ENCODE data around the gene HOXA7. TPM values are rescaled to one million over a fixed set of nuclear protein-coding genes. Genes with fewer than 3 reads are reported as not detected.

The HOXA7 gene
- total and polyA plus RNA-seq, 5 donors from 2014 or later: not detected

DNA sequence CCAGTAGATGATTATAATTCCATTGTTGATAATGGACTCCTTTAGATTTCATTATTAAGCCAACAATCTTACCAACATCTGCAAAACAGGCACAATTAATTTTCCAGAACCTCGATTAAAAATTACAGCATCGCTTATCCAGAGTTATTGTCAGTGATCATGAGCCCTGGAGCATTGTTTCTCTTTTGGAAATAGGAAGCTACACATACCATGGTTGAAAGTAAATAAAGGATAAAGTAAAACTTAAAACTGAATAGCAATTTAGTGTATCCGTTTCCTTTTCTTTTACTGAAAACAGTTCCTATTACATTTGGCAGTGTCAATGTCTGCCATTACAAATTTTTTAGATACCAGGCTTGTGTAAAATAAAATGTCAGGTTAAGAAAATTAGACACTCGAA is 44.1 kb downstream of the HOXA7 start:
- Mint-ChIP-seq H3K27ac (no peak overlapping the region), H3K9me3 (peaks cover 0 to 2% (median 0%) of the 10 kb centered on the region in 7 donors), H3K4me3 (no peak overlapping the region), H3K4me1 (no peaks in the 10 kb centered on the region), H3K27me3 (peaks cover 17% of the 10 kb centered on the region), H3K36me3 (no peaks in the 10 kb centered on the region)
- no peaks in the 10 kb centered on the region for H3K27me3 ChIP-seq (ENCODE audit: control insufficient read depth, insufficient read depth, low read length)
- no peak overlapping the region for H3K4me3 ChIP-seq (ENCODE audit: low read depth, low read length)
- ATAC-seq (ENCODE audit: low read depth in 2 of 2) (no peak), DNase-seq (no peak)
- no peaks in the 10 kb centered on the region for H3K36me3 ChIP-seq (ENCODE audit: control insufficient read depth, insufficient read depth, low read length)
- H3K9me3 ChIP-seq (ENCODE audit: control insufficient read depth in 2 of 2, low read length in 2 of 2): no peaks in the 10 kb centered on the region
- no peak overlapping the region for H3K27ac ChIP-seq (ENCODE audit: insufficient read depth, low read length, poor library complexity, severe bottlenecking)
- no peaks in the 10 kb centered on the region for H3K4me1 ChIP-seq (ENCODE audit: control insufficient read depth, insufficient read depth, low read length, poor library complexity, severe bottlenecking)

GRCh38 chr7:27111751-27112277 is 44.7 kb downstream of the HOXA7 start:
- Mint-ChIP-seq H3K36me3 (no peaks in the 10 kb centered on the region), H3K4me1 (no peaks in the 10 kb centered on the region), H3K27me3 (peaks cover 17% of the 10 kb centered on the region), H3K9me3 (peaks cover 0 to 2% (median 0%) of the 10 kb centered on the region in 7 donors), H3K27ac (no peak overlapping the region), H3K4me3 (no peak overlapping the region)
- ATAC-seq (ENCODE audit: low read depth in 2 of 2): no peak
- H3K27me3 ChIP-seq (ENCODE audit: control insufficient read depth, insufficient read depth, low read length): no peaks in the 10 kb centered on the region
- H3K4me1 ChIP-seq (ENCODE audit: control insufficient read depth, insufficient read depth, low read length, poor library complexity, severe bottlenecking): no peaks in the 10 kb centered on the region
- DNase-seq: no peak
- no peak overlapping the region for H3K27ac ChIP-seq (ENCODE audit: insufficient read depth, low read length, poor library complexity, severe bottlenecking)
- no peaks in the 10 kb centered on the region for H3K36me3 ChIP-seq (ENCODE audit: control insufficient read depth, insufficient read depth, low read length)
- H3K9me3 ChIP-seq (ENCODE audit: control insufficient read depth in 2 of 2, low read length in 2 of 2): no peaks in the 10 kb centered on the region
- H3K4me3 ChIP-seq (ENCODE audit: low read depth, low read length): no peak overlapping the region

DNA sequence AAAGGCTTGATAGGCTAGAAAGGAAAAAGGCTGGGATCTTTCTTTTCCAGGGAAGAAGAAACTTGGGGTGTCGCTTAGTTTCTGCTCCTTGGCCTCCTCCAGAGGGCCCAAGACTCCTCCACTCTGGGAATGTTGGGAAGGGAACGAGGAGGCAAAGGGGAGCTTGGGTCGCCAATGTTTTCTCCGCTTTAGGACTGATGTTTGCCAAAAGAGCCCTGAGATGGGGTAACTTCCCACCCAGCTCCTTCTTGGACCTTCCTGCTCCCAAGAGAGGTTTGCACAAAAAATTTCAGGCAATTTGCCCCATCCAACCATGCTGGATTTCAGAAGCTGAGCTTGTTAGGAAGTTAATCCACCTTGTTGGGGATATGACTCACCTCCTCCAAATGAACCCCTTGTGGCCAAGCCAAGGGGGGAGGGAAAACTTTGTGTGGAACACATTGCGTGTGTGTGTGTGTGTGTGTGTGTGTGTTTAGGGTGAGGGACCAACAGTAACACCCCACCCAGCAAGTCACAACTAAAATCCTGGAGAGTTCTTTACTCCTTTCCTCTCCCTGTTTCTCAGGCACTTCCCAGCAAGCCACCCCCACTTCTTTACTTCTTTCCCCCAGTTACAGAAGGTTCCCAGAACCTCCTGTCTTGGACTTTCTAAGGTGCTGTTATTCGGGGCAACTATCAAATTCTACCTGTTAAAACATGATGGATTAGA is 45.3 kb downstream of the HOXA7 start:
- ATAC-seq (ENCODE audit: low read depth in 2 of 2) (no peak), DNase-seq (no peak)
- no peak overlapping the region for H3K4me3 ChIP-seq (ENCODE audit: low read depth, low read length)
- no peaks in the 10 kb centered on the region for H3K9me3 ChIP-seq (ENCODE audit: control insufficient read depth in 2 of 2, low read length in 2 of 2)
- H3K36me3 ChIP-seq (ENCODE audit: control insufficient read depth, insufficient read depth, low read length): no peaks in the 10 kb centered on the region
- H3K27ac ChIP-seq (ENCODE audit: insufficient read depth, low read length, poor library complexity, severe bottlenecking): no peak overlapping the region
- peaks cover 0 to 2% (median 0%) of the 10 kb centered on the region in 7 donors for H3K9me3 Mint-ChIP-seq
- H3K36me3 Mint-ChIP-seq: no peaks in the 10 kb centered on the region
- H3K4me1 Mint-ChIP-seq: no peaks in the 10 kb centered on the region
- H3K4me1 ChIP-seq (ENCODE audit: control insufficient read depth, insufficient read depth, low read length, poor library complexity, severe bottlenecking): no peaks in the 10 kb centered on the region
- no peak overlapping the region for H3K4me3 Mint-ChIP-seq
- H3K27ac Mint-ChIP-seq: no peak overlapping the region
- H3K27me3 Mint-ChIP-seq: peaks cover 13% of the 10 kb centered on the region
- H3K27me3 ChIP-seq (ENCODE audit: control insufficient read depth, insufficient read depth, low read length): no peaks in the 10 kb centered on the region

- Histone ChIP-seq H3K27ac (ENCODE audit: insufficient read depth, low read length, poor library complexity, severe bottlenecking) (no peak overlapping the region), H3K4me1 (ENCODE audit: control insufficient read depth, insufficient read depth, low read length, poor library complexity, severe bottlenecking) (no peaks in the 10 kb centered on the region), H3K27me3 (ENCODE audit: control insufficient read depth, insufficient read depth, low read length) (no peaks in the 10 kb centered on the region), H3K36me3 (ENCODE audit: control insufficient read depth, insufficient read depth, low read length) (no peaks in the 10 kb centered on the region), H3K4me3 (ENCODE audit: low read depth, low read length) (no peak overlapping the region), H3K9me3 (ENCODE audit: control insufficient read depth in 2 of 2, low read length in 2 of 2) (no peaks in the 10 kb centered on the region)
- Mint-ChIP-seq H3K4me1 (no peaks in the 10 kb centered on the region), H3K36me3 (no peaks in the 10 kb centered on the region), H3K27ac (no peak overlapping the region), H3K27me3 (peaks cover 11% of the 10 kb centered on the region), H3K9me3 (peaks cover 0 to 2% (median 0%) of the 10 kb centered on the region in 7 donors), H3K4me3 (no peak overlapping the region)
- ATAC-seq (ENCODE audit: low read depth in 2 of 2) (no peak), DNase-seq (no peak)
Observed at GRCh38 chr7:27110186-27111031, 46.1 kb downstream of the HOXA7 start.

DNA sequence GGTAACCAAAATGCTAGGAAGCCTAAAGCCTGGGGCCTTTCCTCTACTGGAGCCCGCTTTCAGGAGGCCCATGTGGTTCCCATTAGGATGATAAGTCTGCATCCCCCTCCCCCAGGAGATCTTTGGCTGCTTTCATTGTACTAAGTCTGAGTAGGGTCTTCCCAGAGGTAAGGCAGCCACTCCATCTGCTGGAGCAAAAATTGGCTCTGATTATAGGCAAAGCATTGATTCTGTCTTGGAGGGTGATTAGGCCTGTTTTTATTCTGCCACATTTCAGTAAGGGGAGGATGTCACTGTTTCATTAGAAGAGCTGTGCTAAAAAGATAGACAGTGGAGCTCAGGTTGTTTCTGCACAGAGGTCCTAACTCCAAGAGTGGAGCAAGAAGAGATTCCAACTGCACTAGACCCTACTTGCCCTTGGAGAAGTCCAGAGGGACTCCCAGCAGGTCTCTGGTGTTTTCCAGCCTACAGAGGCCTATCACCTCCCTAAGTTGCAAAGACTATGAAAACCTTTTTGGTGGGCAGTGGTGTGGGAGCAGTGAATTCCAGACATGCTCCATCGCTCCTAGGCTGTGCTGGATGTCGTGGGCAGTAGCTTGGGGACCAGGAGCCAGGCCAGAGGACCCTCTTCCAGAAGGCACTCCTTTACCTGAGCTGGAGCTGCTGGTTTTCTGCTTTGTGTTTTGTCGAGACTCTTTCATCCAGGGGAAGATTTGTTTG is 46.8 kb downstream of the HOXA7 start:
- no peak overlapping the region for H3K27ac ChIP-seq (ENCODE audit: insufficient read depth, low read length, poor library complexity, severe bottlenecking)
- ATAC-seq (ENCODE audit: low read depth in 2 of 2): no peak
- H3K9me3 ChIP-seq (ENCODE audit: control insufficient read depth in 2 of 2, low read length in 2 of 2): no peaks in the 10 kb centered on the region
- Mint-ChIP-seq H3K36me3 (no peaks in the 10 kb centered on the region), H3K9me3 (peaks cover 0 to 2% (median 0%) of the 10 kb centered on the region in 7 donors), H3K4me1 (no peaks in the 10 kb centered on the region), H3K27me3 (peaks cover 19% of the 10 kb centered on the region), H3K4me3 (no peak overlapping the region), H3K27ac (no peak overlapping the region)
- H3K27me3 ChIP-seq (ENCODE audit: control insufficient read depth, insufficient read depth, low read length): no peaks in the 10 kb centered on the region
- H3K4me1 ChIP-seq (ENCODE audit: control insufficient read depth, insufficient read depth, low read length, poor library complexity, severe bottlenecking): no peaks in the 10 kb centered on the region
- H3K36me3 ChIP-seq (ENCODE audit: control insufficient read depth, insufficient read depth, low read length): no peaks in the 10 kb centered on the region
- no peak for DNase-seq
- no peak overlapping the region for H3K4me3 ChIP-seq (ENCODE audit: low read depth, low read length)

GRCh38 chr7:27108390-27109127 is 47.9 kb downstream of the HOXA7 start:
- peaks cover 0 to 5% (median 0%) of the 10 kb centered on the region in 4 donors for H3K4me1 Mint-ChIP-seq
- ATAC-seq (ENCODE audit: low read depth in 2 of 2) (no peak), DNase-seq (no peak)
- H3K36me3 Mint-ChIP-seq: no peaks in the 10 kb centered on the region
- peaks cover 30% of the 10 kb centered on the region for H3K27me3 Mint-ChIP-seq
- H3K4me3 ChIP-seq (ENCODE audit: low read depth, low read length): no peak overlapping the region
- H3K9me3 Mint-ChIP-seq: peaks cover 0 to 5% (median 0%) of the 10 kb centered on the region in 7 donors
- H3K27me3 ChIP-seq (ENCODE audit: control insufficient read depth, insufficient read depth, low read length): peaks cover 2% of the 10 kb centered on the region
- no peak overlapping the region for H3K4me3 Mint-ChIP-seq
- H3K4me1 ChIP-seq (ENCODE audit: control insufficient read depth, insufficient read depth, low read length, poor library complexity, severe bottlenecking): no peaks in the 10 kb centered on the region
- H3K27ac ChIP-seq (ENCODE audit: insufficient read depth, low read length, poor library complexity, severe bottlenecking): no peak overlapping the region
- H3K9me3 ChIP-seq (ENCODE audit: control insufficient read depth in 2 of 2, low read length in 2 of 2): no peaks in the 10 kb centered on the region
- no peaks in the 10 kb centered on the region for H3K36me3 ChIP-seq (ENCODE audit: control insufficient read depth, insufficient read depth, low read length)
- H3K27ac Mint-ChIP-seq: no peak overlapping the region

All from CD4-positive, CD25-positive, alpha-beta regulatory T cell (primary cell).